ENCODE measurements around the gene RWDD3.

RWDD3 gene, protein sequence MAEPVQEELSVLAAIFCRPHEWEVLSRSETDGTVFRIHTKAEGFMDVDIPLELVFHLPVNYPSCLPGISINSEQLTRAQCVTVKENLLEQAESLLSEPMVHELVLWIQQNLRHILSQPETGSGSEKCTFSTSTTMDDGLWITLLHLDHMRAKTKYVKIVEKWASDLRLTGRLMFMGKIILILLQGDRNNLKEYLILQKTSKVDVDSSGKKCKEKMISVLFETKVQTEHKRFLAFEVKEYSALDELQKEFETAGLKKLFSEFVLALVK
- long read RNA-seq, donor 1, partial matches to known transcripts = 0 of 17 reads
- long read RNA-seq, donor 1, other reads (novel, unspliced or antisense) = 0 of 17 reads
- long read RNA-seq, donor 2, partial matches to known transcripts = 0 of 10 reads
- long read RNA-seq, donor 2, other reads (novel, unspliced or antisense) = 0 of 10 reads
- long read RNA-seq, donor 3, partial matches to known transcripts = 0 of 3 reads
- long read RNA-seq, donor 3, other reads (novel, unspliced or antisense) = 0 of 3 reads
- long read RNA-seq, donor 4, partial matches to known transcripts = 0 of 7 reads
- long read RNA-seq, donor 4, other reads (novel, unspliced or antisense) = 0 of 7 reads
- long read RNA-seq, donor 5, partial matches to known transcripts = 5 of 18 reads
- long read RNA-seq, donor 5, other reads (novel, unspliced or antisense) = 5 of 18 reads
- long read RNA-seq, donor 6, partial matches to known transcripts = 6 of 13 reads
- long read RNA-seq, donor 6, other reads (novel, unspliced or antisense) = 0 of 13 reads
- long read RNA-seq, donor 7, transcript RWDD3-203 (2 exons, 1,068 nt) = minor isoform, 7 of 20 reads
- long read RNA-seq, donor 7, transcript RWDD3-202 (4 exons, 1,235 nt) = major isoform, 11 of 20 reads
- long read RNA-seq, donor 7, partial matches to known transcripts = 0 of 20 reads
- long read RNA-seq, donor 7, other reads (novel, unspliced or antisense) = 0 of 20 reads
- long read RNA-seq, donor 8, partial matches to known transcripts = 0 of 6 reads
- long read RNA-seq, donor 8, other reads (novel, unspliced or antisense) = 0 of 6 reads

DNA sequence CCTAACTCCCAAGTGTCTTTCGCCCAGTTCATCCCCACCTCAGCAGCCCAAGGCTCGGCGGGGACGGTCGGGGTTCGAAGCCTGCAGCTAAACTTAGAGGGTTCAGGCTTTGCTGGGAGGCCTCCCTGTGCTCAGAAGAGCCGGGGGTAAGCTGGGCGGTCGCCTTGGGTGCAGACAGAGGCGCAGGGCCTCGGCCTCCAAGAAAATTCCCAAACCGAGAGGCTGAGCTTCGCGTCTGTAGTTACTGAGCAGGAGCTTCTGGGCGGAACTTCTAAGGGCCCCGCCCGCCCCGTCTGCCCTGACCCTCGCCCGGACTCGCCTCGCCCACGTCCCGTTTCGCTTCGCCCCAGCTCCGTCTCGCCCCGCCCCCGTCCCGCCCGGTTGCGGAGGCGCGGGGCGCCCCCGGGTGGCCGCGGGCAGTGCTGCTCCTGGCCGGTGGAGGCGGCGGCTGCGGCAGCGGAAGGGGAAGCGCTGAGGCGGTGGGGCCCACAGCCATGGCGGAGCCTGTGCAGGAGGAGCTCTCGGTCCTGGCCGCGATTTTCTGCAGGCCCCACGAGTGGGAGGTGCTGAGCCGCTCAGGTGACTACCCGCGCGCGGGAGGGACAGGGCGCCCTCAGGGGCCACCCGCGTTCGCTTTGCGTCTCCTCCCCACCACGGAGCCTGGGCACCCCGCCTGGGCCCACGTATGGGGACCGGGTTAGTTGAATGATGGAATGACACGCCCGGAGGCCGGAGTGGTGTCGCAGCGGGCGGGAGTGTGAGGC lies at the start of gene RWDD3:
Gene RWDD3 (plus strand): TSS at position 474 of the 764 bp plus-strand sequence. CDS start 21 bp downstream, at position 495.
- peak; percentile 95 for DNase-seq

DNA sequence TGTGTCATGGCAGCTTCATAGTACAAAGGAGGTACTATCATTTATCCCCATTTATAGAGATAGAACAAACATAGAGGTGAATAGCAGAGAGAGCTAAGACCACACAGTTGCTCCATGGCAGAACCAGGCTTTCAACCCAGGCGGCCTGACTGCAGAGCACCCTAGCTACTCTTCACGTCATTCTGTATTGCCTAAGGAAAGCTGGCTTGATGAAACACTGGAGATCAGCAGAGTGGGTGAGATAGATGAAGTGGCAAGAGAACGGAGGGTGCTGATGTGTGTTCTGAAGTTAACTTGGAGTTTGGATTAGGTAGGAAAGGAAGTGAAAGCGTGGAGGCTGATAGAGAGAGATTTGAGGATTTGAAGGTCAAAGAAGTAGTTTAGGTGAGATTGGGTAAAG lies 47.9 kb upstream of the RWDD3 start:
- no peak for DNase-seq

DNA sequence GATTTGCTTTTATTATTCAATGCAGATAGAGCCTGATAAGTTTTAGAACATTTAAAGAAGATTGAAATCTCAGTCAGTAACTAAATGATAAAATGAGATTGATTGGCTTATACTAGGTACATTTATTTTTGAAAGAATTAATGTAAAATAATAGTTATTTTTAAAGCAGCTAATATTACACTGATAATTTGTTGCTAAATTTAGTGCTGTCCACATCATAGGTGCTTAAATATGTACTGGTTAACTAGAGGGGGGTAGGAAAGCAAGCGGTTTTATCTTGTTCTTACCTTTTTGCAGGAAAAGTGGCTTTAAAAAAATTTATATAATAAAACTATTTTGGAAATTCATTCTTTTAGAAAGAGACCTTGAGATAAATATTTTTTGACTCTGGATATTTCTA lies 40.4 kb upstream of the RWDD3 start:
- no peak for DNase-seq

DNA sequence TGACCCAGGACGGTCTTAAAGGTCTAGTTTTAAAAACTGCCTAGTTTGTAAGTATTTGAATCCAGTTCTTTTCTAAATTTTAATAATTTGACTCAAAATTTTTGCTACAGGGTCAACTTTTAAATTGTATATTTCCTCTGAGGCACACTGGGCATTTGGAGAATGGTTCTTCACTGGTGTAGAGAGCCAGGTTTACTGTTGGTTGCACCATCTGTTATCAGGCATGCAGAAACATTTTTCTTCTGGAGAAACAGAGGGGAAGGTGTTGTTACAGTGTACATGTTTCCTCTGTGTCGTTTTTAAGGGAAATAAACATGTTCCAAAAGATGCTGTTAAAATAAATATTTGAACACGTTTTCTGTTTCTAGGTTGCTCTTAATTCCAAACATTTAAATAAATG lies 39.0 kb upstream of the RWDD3 start:
- DNase-seq = no peak

DNA sequence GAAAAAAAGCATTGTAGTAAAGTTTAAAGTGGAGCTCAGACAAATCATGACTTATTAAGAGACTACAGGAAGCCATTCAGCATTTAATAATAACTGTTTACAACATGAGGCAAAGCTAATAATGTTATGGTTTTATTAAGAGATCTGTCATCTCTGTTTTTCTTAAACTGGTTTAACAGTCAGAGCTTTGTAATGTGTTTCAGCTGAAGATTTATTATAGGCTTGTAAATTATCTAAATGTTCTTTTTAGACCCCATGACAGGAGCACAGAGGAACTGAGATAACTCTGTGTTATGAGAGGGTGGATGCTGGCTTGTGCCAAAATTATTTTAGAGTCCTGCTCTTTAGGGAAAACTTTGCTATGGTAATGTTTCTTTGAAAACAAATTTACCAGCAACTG lies 38.0 kb upstream of the RWDD3 start:
- DNase-seq = no peak

DNA sequence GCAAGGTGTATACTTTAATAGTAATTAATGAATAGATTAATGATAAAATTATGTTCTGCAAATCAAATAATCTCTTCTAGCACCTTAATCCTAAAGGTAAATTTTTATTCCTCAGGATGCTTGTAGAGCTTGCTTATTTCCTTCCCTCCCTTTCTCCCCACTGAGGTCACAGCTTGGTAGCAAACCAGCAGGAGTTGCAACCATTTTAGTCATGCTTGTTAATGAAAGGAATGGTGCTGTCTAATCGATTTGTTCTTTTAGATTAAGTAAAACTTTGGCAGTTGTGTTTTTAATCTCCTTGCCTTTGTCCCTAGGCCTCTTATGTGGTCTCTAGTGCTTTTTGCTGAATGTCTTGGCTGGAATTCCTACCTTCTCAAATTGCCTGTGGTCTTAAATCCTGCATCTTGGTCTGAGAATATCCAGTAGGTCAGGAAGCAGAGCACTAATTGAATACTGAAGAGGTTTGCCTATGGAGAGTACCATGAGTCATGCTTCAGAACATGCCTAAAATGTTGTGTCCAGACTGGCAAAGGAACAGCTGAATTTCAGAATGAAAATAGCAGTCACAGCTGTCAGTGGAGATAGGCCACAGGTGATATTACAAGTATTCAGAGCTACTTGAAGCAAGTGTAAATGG lies 36.3 kb upstream of the RWDD3 start:
- DNase-seq = no peak

DNA sequence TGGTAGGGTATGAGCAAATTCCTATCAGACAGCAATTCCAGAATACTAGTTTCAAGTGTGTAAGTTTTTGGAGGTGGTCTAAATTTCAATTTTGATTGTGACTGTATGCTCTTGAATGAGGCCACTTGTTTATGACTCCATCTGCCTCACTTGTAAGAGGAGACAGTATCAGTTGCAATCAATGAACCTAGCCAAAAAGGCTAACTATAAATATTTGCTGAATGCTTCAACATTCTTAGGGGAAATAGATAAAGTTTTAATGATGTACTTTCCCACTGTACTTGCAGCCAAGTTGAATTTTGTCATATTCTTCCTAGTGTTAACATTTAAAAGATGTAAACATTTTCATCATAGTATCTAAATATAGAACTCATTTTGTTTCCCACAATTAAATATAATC lies 32.1 kb upstream of the RWDD3 start:
- no peak for DNase-seq

DNA sequence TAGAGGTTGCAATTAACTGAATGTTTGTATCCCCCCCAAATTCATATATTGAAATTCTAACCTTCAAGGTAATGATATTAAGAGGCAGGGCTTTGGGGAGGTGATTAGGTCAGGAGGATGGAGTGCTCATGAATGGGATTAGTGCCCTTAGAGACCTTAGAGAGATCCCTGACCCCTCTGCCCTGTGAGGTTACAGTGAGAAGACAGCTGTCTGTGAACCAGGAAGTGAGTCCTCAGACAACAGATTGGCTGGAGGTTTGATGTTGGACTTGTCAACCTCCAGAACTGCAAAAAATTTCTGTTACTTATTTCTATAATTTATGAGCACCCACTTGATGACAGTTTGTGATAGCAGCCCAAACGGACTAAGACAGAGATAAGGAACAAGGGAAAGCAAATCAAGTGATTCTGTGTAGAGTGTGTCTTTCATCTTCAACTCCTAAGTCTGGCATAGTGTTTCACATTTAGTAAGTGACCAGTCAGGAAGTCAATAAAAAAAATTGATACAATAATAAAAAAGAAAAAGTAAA lies 30.0 kb upstream of the RWDD3 start:
- no peak for DNase-seq

DNA sequence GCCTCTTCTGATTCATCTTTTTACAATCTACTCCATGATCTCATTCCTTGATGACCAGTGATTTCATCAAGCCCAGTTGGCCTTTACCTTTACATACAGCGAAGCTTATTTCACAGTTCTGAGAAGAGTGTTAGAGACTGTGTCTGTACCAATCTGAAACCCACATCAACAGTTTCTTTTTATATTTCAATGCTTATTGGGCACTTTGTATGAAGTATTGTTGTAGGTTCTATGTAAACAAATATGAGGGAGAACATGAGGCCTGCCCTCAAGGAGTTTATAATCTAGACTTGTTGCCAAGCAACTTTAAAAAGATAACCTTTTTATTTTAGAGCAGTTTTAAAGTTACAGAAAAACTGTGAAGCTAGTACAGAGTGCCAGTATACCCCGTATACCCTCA lies 27.5 kb upstream of the RWDD3 start:
- DNase-seq = no peak

DNA sequence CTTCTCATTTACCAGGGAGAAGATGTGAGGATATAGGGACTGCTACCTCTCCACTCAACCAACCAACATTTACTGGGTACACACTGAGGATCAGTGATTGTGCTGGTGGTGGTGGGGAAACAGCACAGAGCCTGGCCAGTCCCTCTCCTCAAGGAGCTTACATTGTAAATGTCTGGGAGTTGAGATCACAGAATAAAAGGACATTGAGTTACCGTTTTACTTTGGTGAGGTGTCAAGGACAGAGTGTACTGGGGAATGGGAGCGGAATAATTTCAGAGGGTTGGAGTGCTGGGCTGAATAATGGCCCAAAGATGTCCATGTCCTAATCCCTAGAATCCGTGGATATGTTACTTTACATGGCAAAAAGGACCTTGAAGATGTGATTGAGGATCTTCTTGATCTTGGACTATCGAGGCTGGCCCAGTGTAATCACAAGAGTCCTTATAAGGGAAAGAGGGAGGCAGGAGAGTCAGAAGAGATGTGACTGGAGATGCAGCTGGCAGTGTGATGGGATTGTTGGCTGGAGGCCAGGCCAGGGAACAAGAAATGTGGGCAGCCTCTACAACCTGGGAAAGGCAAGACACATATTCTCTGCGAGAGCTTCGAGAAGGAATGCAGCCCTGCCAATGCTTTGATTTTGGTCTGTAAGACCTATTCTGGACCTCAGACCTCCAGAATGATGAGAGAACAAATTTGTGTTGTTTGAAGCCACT lies 26.6 kb upstream of the RWDD3 start:
- DNase-seq = no peak

DNA sequence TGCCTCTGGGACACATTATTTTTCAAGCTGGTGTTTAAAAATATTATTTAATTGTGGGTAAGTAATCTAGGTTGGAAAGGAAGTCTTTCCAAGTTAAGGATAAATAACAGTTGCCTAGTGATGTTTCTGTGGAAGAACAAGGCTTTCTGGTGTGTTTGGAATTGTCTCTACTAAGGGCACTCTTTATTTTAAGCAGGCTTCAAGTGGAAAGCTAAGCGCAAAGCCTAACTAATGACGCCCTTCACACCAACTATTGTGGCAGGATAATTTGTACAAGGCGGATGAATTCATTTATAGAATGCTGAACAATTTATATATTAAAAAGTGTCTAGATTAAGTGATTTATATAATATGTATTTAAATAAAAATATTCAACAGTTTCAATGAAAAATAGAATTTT lies 25.1 kb upstream of the RWDD3 start:
- DNase-seq = no peak

DNA sequence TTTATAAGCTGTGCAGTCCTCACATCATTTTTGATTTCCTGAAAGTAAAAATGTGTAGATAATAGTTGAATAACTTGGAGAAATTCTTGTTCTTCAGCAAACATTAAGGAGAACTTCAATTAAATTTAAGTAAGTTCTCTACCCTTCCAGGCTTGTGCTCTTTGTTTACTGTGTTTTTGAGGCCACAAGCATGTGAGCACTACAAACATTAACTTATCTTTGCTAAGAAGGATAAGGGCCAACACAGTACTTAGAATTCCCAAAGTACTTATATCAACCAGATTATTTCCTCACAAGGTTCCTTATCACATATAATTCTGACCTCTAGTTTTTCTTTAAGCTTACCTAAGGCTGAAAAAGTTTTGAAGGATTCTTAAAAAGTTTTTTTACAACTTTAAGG lies 24.7 kb upstream of the RWDD3 start:
- DNase-seq = no peak

DNA sequence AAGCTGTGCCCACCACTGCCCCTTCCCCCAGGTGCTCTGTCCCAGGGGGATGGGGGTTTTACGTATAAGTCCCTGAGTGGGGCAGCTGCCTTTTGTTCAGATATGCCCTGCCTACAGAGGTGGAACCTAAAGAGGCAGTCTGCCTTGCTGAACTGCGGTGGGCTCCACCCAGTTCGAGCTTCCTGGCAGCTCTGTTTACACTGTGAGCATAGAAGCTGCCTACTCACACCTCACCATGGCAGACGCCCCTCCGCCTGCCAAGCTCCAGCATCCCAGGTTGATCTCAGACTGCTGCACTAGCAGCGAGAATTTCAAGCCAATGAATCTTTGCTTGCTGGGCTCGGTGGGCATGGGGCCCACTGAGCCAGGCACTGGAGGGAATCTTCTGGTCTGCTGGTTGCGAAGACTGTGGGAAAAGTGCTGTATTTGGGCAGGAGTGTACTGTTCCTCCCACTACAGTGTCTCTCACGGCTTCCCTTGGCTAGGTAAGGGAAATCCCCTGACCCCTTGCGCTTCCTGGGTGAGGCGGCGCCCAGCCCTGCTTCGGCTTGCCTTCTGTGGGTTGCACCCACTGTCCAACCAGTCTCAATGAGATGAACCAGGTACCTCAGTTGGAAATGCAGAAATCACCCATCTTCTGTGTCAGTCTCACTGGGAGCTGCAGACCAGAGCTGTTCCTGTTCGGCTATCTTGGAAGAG lies 17.6 kb upstream of the RWDD3 start:
- DNase-seq = no peak

DNA sequence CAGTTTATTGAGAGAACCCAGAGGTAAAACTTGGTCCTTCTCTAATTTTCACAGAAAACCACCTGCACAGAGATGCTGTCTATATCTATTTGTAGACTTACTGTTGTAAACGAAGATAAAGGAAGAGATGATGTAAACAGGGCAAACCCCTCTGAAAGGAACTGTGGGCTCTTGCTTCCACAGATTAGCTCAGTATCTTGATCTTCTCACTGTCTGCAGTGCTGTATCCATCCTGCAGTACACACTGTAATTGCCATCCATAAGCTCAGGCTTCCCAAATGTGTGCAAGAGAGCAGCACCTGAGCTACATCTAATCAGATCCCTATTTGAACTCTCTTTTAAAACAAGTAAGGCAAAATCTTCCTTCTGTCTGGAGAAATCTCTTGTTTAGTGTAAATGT lies 16.6 kb upstream of the RWDD3 start:
- DNase-seq = no peak

DNA sequence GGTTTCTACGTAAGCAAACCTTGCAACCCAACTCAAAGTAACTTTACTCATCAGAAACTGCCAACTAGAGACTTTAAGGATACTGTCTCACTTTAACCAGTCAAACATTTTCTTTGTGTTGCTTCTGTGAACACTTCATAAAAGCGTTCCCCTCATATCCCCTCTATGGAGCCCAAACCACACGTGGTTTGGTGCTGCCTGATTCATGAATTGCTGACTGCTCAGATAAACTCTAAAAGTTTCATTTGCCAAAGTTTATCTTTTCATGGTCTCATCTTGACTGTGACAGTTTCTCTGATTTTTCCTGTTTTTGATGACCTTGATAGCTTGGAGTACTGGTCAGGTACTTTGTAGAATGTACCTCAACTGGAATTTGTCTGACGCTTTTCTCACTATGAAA lies 14.6 kb upstream of the RWDD3 start:
- DNase-seq = no peak

DNA sequence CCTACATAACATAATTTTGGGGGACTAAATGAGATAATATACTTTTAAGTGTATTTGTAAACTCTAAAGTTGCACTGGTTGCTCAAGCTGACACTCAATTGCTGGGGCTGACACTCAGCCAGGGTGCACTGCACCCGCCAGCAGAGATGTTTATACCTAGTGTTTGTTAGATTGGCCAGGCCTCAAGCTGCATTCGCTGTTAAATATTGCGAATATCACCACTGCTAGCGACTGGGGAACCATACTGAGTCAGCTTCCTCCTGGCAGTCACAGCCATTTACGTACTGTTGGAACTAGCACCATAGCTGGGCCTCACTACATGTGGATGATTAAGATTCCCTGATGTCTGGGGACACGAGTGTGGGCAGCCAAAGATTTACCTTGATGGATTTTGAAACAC lies 12.7 kb upstream of the RWDD3 start:
- no peak for DNase-seq

DNA sequence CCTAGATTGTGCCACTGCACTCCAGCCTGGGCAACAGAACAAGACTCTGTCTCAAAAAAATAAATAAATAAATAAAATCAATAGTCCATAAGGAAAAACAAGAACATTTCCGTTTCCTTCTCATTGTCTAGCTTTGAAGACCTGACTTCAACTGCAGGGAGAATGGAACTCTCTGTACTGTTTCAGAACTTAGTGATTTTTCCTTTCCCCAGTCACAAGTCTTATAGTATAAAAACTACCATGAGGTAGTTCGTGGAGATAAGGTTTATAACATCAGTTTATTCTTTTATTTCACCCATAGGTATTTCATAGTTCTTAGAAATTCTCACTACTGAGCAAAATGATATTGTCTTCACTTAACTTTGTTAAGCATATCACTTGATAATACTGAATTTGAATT lies 11.4 kb upstream of the RWDD3 start:
- DNase-seq = no peak

DNA sequence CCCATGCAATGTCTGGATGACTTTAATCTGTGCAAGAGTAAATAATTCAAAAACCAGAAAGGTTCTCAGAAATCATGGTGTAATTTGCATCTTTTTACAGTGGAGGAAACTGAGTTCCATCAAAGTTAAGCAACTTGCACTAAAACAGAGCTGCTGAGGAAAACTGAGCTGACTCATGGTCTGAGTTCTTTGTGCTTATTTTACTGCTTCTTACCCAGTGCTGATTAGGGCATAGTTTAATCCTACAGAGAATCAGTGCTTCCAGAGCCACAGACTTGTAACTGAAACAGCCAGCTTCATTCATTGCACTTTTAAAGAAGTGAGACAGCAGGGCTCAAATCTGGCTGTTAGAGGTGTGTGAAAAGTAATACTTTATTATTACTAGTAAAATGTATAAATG lies 10.9 kb upstream of the RWDD3 start:
- DNase-seq = no peak

DNA sequence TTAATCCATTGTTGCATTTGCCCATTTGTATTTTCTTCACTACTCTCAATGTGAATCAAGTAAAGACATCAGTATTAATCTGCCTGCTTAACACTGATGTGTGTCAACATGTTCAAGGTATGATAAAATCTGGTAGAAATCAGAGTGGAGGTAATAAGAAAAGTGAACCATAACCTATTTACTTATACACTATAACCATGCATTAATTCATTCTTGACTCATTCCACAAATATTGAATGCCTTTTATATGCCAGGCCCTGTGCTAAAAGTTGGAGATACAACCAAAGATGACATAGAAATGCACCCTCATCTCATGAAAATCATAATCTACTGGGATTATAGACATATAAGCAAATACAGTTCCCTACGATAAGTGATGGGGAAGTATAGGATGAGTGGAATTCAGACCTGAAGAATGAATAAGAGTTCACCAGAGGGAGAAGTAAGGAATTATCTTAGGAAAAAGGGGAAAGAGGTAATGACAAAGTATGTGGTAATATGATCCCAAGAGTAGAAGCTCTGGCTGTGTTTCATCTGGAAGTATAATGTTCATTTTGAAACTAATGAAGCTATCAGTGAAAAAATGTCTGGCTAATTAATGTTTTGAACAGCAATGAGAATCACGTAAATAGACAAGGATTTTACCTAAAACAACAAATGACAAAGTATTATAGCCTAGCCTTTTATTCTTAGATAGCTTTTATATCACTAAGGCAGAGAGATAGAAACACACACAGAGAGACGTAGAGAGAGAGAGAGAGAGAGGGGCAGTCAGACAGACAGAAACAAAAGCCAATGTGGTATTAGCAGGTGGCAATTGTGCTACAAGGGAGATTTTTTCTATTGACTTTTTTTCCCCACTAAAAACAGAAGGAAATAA lies 7.0 kb upstream of the RWDD3 start:
- no peak for DNase-seq

Data from right kidney (tissue), 9 donors.